Upper lobe of right lung (tissue), 1 donor: ENCODE data around the gene MYRF. TPM values are rescaled to one million over a fixed set of nuclear protein-coding genes. Genes with fewer than 3 reads are reported as not detected.

ENCODE experiments used
- ATAC-seq: fragments of 200-7000 bp; cut with Tn5 transposase; one replicate; pipeline ENCODE4 v1.9.1; 2020; ENCODE audit warnings: mild to moderate bottlenecking, moderate library complexity
- DNase-seq: peaks from one replicate; pipeline ENCODE4 v3.0.0-alpha.2; 2020
- H3K27ac ChIP-seq: fragments of 200-600 bp; one replicate; pipeline ENCODE4 v1.8.0; 2022
- H3K27me3 ChIP-seq: fragments of 200-600 bp; one replicate; pipeline ENCODE4 v1.8.0; 2022; ENCODE audit warnings: mild to moderate bottlenecking
- H3K36me3 ChIP-seq: fragments of 200-600 bp; one replicate; pipeline ENCODE4 v1.8.0; 2022
- H3K4me1 ChIP-seq: fragments of 200-600 bp; one replicate; pipeline ENCODE4 v1.8.0; 2022
- H3K4me3 ChIP-seq: fragments of 200-600 bp; one replicate; pipeline ENCODE4 v1.8.0; 2022; ENCODE audit warnings: mild to moderate bottlenecking
- H3K9me3 ChIP-seq: fragments of 200-600 bp; one replicate; pipeline ENCODE4 v1.8.0; 2022
- intact Hi-C: fragments of 100-400 bp; cut with DNase I; formaldehyde crosslinking; loops from one replicate; pipeline ENCODE4 v1.11.0; 2022
- total RNA-seq: library from RNA; stranded (reverse); fragmentation: NEBNext Ultra II Directional; extraction: Animal tissue kit (Norgen Biotek cat#: 25700); gene quantifications from one replicate; pipeline ENCODE4 v1.2.1, GENCODE V29; 2021
- TF ChIP-seq, protein P1 (sequence below): fragments of 200-600 bp; IDR thresholded peaks from one replicate; pipeline ENCODE4 v1.8.0; 2022; ENCODE audit warnings: antibody characterized with exemption
- donor health status: DM: no; HTN: yes; CAD: no; lungs with severe emphysema.

The MYRF gene
- total RNA-seq, 1 donor from 2014 or later = 62.6 TPM

DNA sequence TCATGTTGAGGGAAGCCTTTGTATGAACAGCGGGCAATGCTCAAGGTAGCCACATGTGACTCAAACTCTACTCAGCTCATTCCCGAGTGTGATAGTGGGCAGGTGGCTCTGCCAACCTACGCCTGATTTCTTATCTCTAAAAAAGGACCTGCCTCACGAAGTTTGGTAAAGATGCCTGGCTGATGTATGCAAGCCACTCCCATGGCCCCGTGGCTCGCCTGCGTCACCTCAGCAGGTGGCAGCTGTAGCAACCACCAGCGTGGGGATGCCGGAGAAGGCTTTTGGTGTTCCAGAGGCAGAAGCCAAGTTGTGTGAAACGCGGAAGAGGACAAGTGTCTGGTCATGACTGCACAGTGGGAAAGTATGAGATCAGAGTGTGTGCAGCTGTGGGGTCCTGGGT lies 81.0 kb downstream of the MYRF start:
- Histone ChIP-seq H3K27me3 (no peaks in the 10 kb centered on the region), H3K4me1 (peaks cover 28% of the 10 kb centered on the region), H3K9me3 (no peaks in the 10 kb centered on the region), H3K36me3 (no peaks in the 10 kb centered on the region), H3K27ac (no peak overlapping the region), H3K4me3 (no peak overlapping the region)
- DNase-seq (no peak), ATAC-seq (no peak)
- intact Hi-C loops = no loop called here
- TF ChIP-seq, protein P1, sequence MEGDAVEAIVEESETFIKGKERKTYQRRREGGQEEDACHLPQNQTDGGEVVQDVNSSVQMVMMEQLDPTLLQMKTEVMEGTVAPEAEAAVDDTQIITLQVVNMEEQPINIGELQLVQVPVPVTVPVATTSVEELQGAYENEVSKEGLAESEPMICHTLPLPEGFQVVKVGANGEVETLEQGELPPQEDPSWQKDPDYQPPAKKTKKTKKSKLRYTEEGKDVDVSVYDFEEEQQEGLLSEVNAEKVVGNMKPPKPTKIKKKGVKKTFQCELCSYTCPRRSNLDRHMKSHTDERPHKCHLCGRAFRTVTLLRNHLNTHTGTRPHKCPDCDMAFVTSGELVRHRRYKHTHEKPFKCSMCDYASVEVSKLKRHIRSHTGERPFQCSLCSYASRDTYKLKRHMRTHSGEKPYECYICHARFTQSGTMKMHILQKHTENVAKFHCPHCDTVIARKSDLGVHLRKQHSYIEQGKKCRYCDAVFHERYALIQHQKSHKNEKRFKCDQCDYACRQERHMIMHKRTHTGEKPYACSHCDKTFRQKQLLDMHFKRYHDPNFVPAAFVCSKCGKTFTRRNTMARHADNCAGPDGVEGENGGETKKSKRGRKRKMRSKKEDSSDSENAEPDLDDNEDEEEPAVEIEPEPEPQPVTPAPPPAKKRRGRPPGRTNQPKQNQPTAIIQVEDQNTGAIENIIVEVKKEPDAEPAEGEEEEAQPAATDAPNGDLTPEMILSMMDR = no peak

DNA sequence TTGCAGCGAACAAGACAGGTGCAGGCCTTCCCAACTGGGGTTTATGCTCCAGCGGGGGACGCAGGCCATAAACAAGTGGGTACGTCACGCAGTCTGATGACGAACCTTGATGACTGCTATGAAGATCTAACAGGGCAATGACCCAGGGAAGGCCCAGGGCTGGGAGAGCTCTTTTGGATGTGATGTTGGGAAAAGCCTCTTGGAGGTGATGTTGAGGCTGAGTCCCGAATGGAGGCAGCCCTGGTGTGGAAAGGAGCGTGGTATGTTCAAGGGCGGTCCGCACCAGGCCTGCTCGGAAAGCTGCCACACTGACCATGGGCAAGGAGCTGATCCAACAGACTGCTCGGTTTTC lies 81.5 kb downstream of the MYRF start:
- Histone ChIP-seq H3K4me1 (peaks cover 27% of the 10 kb centered on the region), H3K9me3 (no peaks in the 10 kb centered on the region), H3K36me3 (no peaks in the 10 kb centered on the region), H3K27me3 (no peaks in the 10 kb centered on the region), H3K4me3 (no peak overlapping the region), H3K27ac (peak overlapping the region; percentile 68)
- DNase-seq = no peak
- ATAC-seq = no peak
- TF ChIP-seq, protein P1 = no peak
- intact Hi-C loops = no loop called here

DNA sequence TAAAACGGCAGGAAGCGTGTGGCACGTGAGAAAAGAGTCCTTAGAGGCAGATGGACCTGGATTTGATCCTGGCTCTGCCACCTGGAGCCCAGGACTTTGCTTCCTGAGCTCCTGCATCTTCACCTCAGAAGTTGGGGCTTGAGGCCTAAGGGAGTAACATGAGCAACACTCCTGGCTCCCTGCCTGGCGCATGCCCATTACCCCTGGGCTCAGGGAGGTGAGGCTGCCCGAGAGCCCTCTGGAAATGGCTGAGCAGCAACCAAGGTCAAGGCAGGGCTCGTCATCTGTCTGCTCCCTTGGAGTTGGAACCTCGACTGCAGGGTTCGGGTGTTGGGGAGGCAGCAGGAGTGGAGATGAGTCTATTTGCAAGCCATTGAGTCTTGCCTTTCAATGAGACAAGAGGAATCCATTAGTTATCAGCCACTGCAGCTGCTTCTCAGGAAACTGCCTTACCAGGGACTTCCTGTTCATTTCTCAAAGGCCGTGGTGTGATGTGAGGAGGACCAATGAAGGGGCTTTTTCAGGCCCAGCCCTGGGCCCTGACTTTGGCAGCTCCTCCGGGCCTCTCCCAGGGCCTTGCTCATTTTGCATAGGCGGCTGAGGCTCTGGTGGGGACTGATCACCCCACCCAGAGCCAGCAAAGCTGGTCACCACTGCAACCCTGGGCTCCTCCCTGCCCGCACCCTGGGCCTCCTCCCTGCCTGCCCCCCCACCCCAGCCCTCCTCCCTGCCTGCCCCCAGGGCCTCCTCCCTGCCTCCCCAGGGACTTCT lies 82.0 kb downstream of the MYRF start:
- peak overlapping the region; percentile 68 for H3K27ac ChIP-seq
- intact Hi-C loops = no loop called here
- peaks cover 22% of the 10 kb centered on the region for H3K4me1 ChIP-seq
- ATAC-seq (peak; percentile 77), DNase-seq (no peak)
- no peaks in the 10 kb centered on the region for H3K36me3 ChIP-seq
- TF ChIP-seq, protein P1 = no peak
- no peaks in the 10 kb centered on the region for H3K27me3 ChIP-seq
- no peak overlapping the region for H3K4me3 ChIP-seq
- no peaks in the 10 kb centered on the region for H3K9me3 ChIP-seq

DNA sequence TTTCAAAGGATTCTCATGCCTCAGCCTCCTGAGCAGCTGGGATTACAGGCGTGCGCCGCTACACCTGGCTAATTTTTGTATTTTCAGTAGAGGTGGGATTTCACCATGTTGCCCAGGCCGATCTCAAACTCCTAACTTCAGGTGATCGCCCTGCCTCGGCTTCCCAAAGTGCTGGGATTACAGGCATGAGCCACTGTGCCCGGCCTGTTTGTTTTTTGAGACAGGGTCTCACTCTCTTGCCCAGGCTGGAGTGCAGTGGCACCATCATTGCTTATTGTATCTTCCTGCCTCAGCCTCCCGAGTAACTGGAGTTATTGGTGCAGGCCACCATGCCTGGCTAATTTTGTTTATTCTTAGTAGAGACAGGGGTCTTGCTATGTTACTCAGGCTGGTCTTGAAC lies 83.8 kb downstream of the MYRF start:
- TF ChIP-seq, protein P1 = no peak
- peaks cover 14% of the 10 kb centered on the region for H3K4me1 ChIP-seq
- H3K36me3 ChIP-seq = peaks cover 14% of the 10 kb centered on the region
- H3K27ac ChIP-seq = no peak overlapping the region
- ATAC-seq = no peak
- H3K9me3 ChIP-seq = no peaks in the 10 kb centered on the region
- intact Hi-C loops = no loop called here
- DNase-seq = no peak
- H3K27me3 ChIP-seq = no peaks in the 10 kb centered on the region
- no peak overlapping the region for H3K4me3 ChIP-seq

DNA sequence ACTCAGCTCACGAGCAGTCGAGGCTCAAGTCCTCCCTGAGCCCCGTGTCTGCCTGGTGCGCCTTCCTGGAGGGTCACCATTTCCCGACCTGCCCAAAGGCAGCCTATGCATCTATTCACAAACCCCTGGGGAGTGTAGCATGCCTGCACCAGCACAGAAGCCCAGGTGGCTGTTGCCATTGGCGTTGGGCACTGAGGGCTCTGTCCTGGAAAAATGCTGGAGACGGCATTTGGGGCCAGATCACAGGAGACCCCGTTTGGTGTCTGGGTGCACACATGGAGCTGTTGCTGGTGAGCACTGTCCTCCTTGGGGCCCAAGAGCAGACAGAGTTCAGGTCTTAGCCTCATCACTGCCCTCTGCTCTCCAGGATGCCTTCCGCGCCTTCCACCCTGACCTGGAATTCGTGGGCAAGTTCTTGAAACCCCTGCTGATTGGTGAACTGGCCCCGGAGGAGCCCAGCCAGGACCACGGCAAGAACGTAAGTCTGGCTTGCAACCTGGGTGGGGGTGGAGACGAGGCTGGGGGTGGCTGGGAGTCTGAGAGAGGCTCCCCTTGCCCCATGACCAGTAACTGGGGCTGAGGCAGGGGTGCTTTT lies 85.1 kb downstream of the MYRF start:
- peaks cover 20% of the 10 kb centered on the region for H3K36me3 ChIP-seq
- DNase-seq (no peak), ATAC-seq (no peak)
- H3K4me3 ChIP-seq = no peak overlapping the region
- H3K4me1 ChIP-seq = peaks cover 9% of the 10 kb centered on the region
- no peak overlapping the region for H3K27ac ChIP-seq
- intact Hi-C loops = no loop called here
- no peaks in the 10 kb centered on the region for H3K9me3 ChIP-seq
- TF ChIP-seq, protein P1 = no peak
- H3K27me3 ChIP-seq = no peaks in the 10 kb centered on the region

Other genes with a start within 250 kb of the MYRF start
- 0.29 TPM for gene LRRC10B, start 243.9 kb upstream of the MYRF start, total RNA-seq
- 4.8 TPM for gene SYT7, start 171.6 kb upstream of the MYRF start, total RNA-seq
- 6.0 TPM for gene DAGLA, start 72.2 kb upstream of the MYRF start, total RNA-seq
- 94.0 TPM for gene TMEM258, start 40.0 kb downstream of the MYRF start, total RNA-seq
- 4.9 TPM for gene FEN1, start 40.3 kb downstream of the MYRF start, total RNA-seq
- 68.0 TPM for gene FADS1, start 64.4 kb downstream of the MYRF start, total RNA-seq
- 75.1 TPM for gene FADS2, start 75.7 kb downstream of the MYRF start, total RNA-seq
- gene FADS3, start 138.9 kb downstream of the MYRF start, total RNA-seq = 68.5 TPM
- gene RAB3IL1, start 164.9 kb downstream of the MYRF start, total RNA-seq = 10.6 TPM
- gene BEST1, start 197.7 kb downstream of the MYRF start, total RNA-seq = 9.6 TPM
- gene FTH1, start 215.0 kb downstream of the MYRF start, total RNA-seq = 4,022 TPM